Mucosa of descending colon (tissue), 3 donors: ENCODE data around the gene MTHFSD. TPM values are rescaled to one million over a fixed set of nuclear protein-coding genes. Genes with fewer than 3 reads are reported as not detected.

Experiments
- ATAC-seq: fragments of 200-7000 bp; cut with Tn5 transposase; one replicate; pipeline ENCODE4 v1.9.1; 2020; ENCODE audit warnings: mild to moderate bottlenecking, moderate library complexity
- DNase-seq, 3 donors: peaks; one replicate each; pipeline ENCODE4 v3.0.0-alpha.2; 2020
- H3K36me3 ChIP-seq: fragments of 200-600 bp; one replicate; pipeline ENCODE4 v1.8.0; 2021; ENCODE audit warnings: low read depth, mild to moderate bottlenecking
- H3K4me1 ChIP-seq: fragments of 200-600 bp; one replicate; pipeline ENCODE4 v1.8.0; 2021; ENCODE audit warnings: low read depth, mild to moderate bottlenecking
- H3K4me3 ChIP-seq: fragments of 200-600 bp; one replicate; pipeline ENCODE4 v1.8.0; 2021; ENCODE audit warnings: mild to moderate bottlenecking
- H3K9me3 ChIP-seq: fragments of 200-600 bp; one replicate; pipeline ENCODE4 v1.8.0; 2021; ENCODE audit warnings: mild to moderate bottlenecking
- intact Hi-C, 2 donors: fragments of 100-400 bp; cut with DNase I in 1 of 2; cut with micrococcal nuclease in 1 of 2; formaldehyde crosslinking; loops; one replicate each; pipeline versions ENCODE4 v1.11.0 to v1.11.1; 2022; cut with DNase I, micrococcal nuclease
- total RNA-seq, 3 donors: library from RNA; stranded (reverse); fragmentation: NEBNext Ultra II Directional in 2 of 3; extraction: Animal tissue kit (Norgen Biotek cat#: 25700) in 2 of 3; gene quantifications; one replicate each; pipeline versions ENCODE4 v1.2.1 to v1.2.4, GENCODE V29; 2021 to 2023
- TF ChIP-seq, protein P1 (sequence below): fragments of 200-600 bp; IDR thresholded peaks from one replicate; pipeline ENCODE4 v1.8.0; 2022; ENCODE audit warnings: antibody characterized with exemption, mild to moderate bottlenecking
- donor health status: DM: no; HTN: no; CAD: no; lungs with moderate emphysema.
- donor health status: DM: no; HTN: no; CAD: no.
- donor health status: DM: no; HTN: yes; CAD: no.

The MTHFSD gene
- total RNA-seq, 3 donors from 2014 or later, result 22.6 to 30.4 (median 25.5) TPM

DNA sequence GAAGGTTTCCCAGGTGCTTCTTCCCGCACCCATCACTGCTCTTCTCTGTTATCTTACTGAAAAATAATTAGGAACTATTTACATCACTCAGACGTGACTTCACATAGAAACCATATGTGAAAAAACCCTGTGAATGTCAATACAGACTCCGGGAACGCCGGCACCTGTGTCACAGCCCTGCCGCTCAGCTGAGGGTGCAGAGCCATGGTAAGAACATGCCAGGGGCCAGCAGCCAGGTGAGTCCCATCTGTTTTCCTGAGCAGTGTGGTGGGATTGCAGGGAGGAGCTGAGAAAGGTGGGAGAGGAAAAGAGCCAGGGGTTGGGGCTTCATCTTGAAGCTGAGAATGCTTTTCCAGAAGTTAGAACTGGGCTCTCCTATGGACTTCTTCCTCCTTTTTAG lies 31.0 kb downstream of the MTHFSD start:
- Histone ChIP-seq H3K4me3 (no peak overlapping the region), H3K36me3 (no peaks in the 10 kb centered on the region), H3K4me1 (peaks cover 4% of the 10 kb centered on the region), H3K9me3 (no peaks in the 10 kb centered on the region)
- DNase-seq (no peak), ATAC-seq (no peak)
- intact Hi-C loops, result loop anchor here in 1 of 2 donors (5.0 kb wide), 1 partner anchor 452 kb away; no protein-coding TSS in a partner anchor
- TF ChIP-seq, protein P1, sequence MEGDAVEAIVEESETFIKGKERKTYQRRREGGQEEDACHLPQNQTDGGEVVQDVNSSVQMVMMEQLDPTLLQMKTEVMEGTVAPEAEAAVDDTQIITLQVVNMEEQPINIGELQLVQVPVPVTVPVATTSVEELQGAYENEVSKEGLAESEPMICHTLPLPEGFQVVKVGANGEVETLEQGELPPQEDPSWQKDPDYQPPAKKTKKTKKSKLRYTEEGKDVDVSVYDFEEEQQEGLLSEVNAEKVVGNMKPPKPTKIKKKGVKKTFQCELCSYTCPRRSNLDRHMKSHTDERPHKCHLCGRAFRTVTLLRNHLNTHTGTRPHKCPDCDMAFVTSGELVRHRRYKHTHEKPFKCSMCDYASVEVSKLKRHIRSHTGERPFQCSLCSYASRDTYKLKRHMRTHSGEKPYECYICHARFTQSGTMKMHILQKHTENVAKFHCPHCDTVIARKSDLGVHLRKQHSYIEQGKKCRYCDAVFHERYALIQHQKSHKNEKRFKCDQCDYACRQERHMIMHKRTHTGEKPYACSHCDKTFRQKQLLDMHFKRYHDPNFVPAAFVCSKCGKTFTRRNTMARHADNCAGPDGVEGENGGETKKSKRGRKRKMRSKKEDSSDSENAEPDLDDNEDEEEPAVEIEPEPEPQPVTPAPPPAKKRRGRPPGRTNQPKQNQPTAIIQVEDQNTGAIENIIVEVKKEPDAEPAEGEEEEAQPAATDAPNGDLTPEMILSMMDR, result no peak

- intact Hi-C loops, result loop anchor here in 1 of 2 donors (5.0 kb wide), 1 partner anchor 451 kb away; no protein-coding TSS in a partner anchor
- TF ChIP-seq, protein P1, result no peak
- no peak overlapping the region for H3K4me3 ChIP-seq
- H3K9me3 ChIP-seq, result no peaks in the 10 kb centered on the region
- no peak for ATAC-seq
- no peaks in the 10 kb centered on the region for H3K36me3 ChIP-seq
- DNase-seq, result no peak
- peaks cover 4% of the 10 kb centered on the region for H3K4me1 ChIP-seq
These were observed 31.8 kb downstream of the MTHFSD start for GRCh38 chr16:86523166-86523740.

DNA sequence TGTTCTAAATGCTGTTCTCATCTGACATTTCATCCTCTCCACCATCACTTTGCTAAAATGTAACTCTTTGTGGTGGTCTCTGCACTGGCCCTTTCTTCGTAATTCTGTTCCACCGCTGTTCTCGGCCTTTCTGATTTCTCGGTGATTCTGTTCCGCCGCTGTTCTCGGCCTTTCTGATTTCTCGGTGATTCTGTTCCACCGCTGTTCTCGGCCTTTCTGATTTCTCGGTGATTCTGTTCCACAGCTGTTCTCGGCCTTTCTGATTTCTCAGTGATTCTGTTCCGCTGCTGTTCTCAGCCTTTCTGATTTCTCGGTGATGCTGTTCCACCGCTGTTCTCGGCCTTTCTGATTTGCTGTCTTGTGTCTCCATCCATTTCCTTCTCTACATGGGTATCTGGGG lies 32.4 kb downstream of the MTHFSD start:
- intact Hi-C loops, result loop anchor here in 1 of 2 donors (5.0 kb wide), 1 partner anchor 450 kb away; no protein-coding TSS in a partner anchor
- H3K9me3 ChIP-seq, result no peaks in the 10 kb centered on the region
- TF ChIP-seq, protein P1, result no peak
- no peaks in the 10 kb centered on the region for H3K36me3 ChIP-seq
- H3K4me3 ChIP-seq, result no peak overlapping the region
- DNase-seq (no peak), ATAC-seq (no peak)
- peaks cover 4% of the 10 kb centered on the region for H3K4me1 ChIP-seq

DNA sequence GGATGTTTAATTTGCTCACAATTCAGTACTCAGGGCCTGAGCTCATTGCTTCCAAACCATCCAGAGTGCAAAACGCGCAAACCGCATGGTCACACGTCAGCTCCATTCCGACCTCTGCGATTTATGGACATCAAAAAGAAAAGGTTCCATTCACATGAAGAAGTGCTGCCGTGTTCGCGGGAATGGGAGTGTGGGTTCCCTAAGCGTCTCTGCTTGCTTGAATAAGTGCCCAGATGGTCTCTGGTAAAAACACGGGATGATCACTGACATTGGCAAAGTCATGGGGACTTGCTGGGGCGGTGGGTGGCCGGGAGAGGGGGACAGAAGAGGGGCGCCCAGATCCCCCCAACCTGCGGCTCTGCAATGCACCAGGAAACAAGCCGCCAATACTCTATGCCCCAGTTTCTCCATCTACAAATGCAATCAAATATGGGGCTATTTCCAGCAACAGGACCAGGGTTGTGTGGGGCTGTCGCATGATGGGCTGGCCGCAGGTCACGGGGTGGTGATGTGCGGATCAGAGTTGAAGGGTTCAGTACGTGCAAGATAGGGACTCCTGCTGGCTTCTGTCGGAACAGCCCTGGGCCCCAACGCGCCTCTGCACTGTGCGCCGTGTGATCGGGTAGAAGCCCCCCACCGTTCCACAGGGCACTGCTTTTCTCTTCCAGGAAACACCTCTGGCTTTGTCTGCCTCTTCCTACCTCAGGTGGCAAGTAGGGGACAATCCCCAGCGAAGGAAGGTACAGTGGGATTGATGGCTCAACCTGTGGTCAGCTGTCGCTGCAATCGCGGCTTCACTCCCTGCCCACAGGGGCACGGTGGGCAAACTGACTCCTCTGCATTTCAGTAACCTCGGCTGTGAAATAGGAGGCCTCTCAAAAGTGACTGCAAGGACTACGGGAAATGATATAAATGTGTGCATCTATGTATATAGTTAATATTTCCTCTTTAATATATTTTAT lies 33.5 kb downstream of the MTHFSD start:
- DNase-seq (peak in 1 of 3 donors; percentile 25), ATAC-seq (no peak)
- H3K4me3 ChIP-seq, result no peak overlapping the region
- H3K36me3 ChIP-seq, result no peaks in the 10 kb centered on the region
- TF ChIP-seq, protein P1, result no peak
- H3K9me3 ChIP-seq, result no peaks in the 10 kb centered on the region
- peaks cover 4% of the 10 kb centered on the region for H3K4me1 ChIP-seq
- intact Hi-C loops, result loop anchor here in 1 of 2 donors (5.0 kb wide), 1 partner anchor 449 kb away; no protein-coding TSS in a partner anchor

- H3K4me3 ChIP-seq, result no peak overlapping the region
- peaks cover 4% of the 10 kb centered on the region for H3K4me1 ChIP-seq
- DNase-seq (no peak), ATAC-seq (no peak)
- TF ChIP-seq, protein P1, result no peak
- H3K36me3 ChIP-seq, result no peaks in the 10 kb centered on the region
- intact Hi-C loops, result loop anchor here in 1 of 2 donors (5.0 kb wide), 1 partner anchor 448 kb away; no protein-coding TSS in a partner anchor
- no peaks in the 10 kb centered on the region for H3K9me3 ChIP-seq
These were observed 34.5 kb downstream of the MTHFSD start for GRCh38 chr16:86520317-86521210.
